Fibroblast of peridontal ligament (primary cell): ENCODE measurements around the gene FNIP2.
"Not testable (repeated sequence)": the region's sequence is repeated elsewhere in the genome, so short reads cannot be mapped to it uniquely, and the experiment has no call there.

Source experiments
- DNase-seq: peaks from one replicate; pipeline ENCODE4 v3.0.0-alpha.2; 2010; ENCODE audit errors: extremely low read depth

Gene FNIP2

DNA sequence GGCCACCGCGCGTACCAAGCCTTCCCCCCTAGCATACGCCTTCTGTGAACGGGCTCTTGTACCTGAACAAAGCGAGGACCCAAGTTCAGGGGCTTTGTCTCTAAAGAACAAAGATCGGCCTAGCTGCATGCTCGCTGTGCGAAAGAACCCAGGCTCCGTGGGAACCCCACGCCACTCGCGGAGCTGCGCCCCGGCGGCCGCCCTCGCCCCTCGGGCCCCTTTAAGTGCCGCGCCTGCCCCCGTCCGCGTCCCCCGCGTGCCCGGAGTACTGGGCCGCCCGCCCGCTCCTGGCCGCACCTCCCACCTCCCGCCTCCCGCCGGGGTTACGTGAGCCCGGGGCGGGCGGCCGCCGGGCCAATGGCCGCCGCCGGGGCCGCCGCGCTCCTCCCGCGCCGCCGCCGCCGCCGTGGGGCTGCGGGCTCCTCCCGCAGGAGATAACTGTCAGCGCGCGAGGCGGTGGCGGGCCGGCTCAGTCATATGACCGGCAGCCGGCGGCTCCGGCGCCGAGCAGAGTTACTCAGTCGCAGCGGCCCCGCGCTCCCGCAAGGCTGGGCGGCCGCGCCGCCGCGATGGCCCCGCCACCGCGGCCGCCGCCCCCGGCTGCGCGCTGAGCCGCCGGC, at the start of gene FNIP2:
FNIP2 (plus strand) TSS at position 472 of the 620 bp plus-strand sequence. CDS start 187 bp downstream, outside the sequence.
- DNase-seq = peak; percentile 52

DNA sequence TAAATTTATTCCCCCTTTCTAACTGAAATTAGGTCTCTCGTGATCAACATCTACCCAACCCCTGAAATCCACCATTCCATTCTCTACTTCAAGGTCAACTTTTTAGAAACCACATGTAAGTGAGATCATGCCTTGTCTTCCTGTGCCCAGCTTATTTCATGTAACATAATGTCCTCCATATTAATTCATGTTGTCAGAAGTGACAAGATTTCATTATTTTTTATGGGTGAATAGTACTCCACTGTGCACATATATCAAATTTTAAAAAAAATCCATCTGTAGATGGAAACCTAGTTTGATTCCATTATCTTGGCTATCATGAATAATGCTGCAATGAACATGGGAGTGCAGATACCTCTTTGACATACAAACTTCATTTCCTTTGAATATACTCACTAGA, 47.1 kb upstream of the FNIP2 start:
- DNase-seq = no peak

DNA sequence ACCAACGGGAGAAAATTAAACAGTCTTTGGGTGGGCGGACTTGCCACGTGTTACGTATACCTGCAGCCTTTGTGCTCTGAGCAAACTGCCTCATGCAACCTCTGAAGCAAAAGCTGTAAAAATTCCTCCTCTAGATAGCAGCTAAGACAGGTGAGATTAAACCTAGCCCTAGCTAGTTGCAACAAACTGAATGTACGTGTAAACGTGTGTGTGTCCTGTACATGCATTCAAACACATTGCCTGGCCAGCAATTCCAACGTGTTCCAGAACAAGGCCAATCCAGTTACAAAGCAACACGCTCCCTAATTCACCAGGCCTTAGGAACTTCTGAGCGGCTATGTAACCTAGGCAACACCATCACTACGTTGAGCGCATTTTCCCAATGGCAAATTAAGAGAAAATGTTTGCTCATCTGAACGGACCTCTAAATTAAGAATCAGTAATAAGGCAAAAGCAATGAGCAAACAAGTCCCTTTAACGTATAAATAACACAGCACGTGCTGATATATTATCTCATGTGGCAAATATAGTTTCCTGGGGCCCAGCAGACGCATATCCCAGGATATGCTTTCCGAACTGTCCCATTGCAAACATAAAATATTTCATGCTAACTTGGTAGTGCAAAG, 46.4 kb upstream of the FNIP2 start:
- peak; percentile 61 for DNase-seq

DNA sequence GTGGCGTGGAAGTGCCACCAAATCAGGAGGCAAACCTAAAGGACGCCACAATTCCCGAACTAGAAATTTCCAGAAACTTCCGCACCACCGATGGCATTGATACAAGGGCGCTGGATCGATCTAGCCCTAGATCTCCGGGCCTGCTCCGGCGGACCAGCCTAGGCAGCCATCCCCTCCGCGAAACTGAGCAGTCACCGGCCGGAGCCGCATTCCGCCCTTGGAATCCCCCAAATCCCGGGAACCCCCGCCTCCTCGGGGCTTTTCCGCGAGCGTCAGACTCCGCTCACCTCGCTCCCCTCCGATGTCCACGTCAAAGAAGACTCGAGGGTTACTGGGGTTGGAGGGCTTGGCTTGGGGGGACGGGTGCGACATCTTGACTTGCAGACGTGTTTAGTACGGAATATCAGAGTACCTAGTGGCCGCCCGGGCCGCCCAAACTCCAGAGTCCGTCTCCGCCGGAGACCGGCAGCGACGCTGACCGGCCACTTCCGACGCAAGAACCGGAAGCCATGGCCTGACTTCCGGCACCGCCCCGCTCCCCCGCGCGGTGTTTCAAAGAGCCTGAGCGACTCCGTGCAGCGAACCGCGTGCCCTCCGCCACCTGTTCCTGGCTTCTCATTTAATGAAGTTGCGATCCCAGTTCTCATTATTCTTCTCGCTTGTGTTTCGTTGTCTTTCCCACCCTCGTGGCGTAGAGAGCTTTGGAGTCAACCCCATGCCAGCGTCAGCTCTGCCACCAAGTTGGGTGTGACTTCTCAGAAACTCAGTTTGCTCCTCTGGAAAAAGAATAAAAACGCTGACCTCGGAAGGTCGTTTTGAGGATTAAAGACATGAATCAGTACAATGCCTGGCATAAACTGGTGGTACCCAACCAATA, 45.7 kb upstream of the FNIP2 start, which contains the start of gene PPID:
PPID (minus strand) TSS at position 480 of the 877 bp plus-strand sequence; CDS start at position 372, 108 bp downstream.
- DNase-seq = peak; percentile 61

DNA sequence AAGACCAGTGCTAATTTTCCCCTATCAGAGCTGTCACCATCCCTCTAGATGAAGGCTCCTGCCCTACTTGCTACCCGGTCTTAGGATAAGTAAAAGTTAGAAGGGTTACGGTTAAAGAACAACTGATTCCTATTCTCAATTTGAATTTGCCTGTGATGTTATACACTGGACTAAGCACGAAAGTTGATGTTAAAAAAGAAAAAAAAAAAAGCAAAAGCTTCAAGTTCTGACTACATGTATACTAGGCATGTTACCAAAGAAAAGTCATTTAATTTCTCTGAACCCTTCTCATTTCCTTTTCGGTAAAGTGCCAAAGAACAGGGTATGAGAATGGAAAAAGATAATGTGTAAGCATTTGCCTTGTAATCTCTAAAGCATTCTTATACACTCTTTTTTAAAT, 44.2 kb upstream of the FNIP2 start:
- DNase-seq = no peak

DNA sequence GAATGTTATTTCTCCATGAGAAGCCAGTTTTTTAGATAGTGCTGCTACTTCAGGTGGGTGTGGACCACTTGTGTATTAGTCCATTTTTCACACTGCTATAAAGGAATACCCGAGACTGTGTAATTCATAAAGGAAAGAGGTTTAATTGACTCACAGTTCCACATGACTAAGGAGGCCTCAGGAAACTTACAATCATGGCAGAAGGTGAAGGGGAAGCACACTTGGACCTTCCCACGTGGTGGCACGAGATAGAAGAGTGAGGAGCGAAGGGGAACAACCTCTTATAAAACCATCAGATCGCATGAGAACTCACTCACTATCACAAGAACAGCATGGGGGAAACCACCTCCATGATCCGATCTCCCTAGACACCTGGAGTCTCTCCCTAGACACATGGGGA, 42.2 kb upstream of the FNIP2 start:
- no peak for DNase-seq

DNA sequence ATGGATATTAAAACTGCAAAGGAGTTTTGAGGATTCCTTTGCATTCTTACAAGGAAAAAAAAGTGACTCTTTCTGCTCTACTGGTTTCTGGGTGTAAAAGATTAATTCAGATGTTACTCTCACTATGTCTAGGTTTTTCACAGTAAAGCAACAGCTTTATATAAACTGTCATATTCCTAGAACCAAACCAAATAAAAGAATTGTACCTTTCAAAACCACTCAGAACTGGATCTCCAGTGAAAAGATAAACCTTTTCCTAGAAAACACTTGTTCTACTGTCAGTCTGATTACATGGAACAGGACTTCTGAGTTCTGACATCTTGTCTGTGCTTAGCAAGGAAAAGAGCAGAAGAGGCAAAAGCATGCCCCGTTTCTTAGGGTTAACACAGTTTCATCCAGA, 40.6 kb upstream of the FNIP2 start:
- no peak for DNase-seq

DNA sequence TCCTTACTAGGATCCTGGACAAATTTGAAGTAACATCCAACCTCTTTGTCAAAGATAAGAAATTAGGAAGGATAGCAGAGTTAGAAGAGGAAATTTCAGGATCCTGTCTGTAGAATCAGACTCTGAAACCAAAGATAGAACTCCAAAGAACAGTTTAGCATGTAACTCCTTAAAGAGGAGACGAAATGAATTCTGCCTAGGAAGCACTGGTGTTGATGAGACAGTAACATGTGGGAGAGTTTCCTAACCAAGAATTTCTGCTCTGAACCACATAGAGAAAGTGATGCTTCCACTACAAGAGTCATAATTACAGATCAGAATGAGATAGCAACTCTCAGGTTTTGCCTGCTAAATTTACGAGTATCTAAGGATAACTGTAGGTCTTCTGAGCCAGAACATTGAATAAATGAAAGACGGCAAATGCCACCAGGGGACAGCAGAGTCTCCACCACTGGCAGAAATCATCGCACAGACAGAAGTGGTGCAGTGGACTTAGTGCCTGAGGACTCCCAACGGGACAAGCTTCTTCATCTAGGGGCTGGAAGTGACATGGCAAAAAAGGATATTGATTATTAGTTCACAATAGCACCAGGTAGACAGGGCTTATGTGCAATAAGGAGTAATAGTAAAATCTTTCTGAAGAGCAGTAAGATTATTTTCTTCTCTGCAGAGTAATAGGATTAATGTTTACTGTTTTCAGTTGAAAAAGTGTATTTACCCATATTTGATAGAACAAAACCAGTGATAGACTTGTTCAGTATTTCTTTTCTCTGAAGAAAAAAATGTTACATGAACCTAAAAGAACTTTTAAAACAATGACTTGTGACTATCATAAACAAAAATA, 38.9 kb upstream of the FNIP2 start:
- DNase-seq = peak; percentile 80

DNA sequence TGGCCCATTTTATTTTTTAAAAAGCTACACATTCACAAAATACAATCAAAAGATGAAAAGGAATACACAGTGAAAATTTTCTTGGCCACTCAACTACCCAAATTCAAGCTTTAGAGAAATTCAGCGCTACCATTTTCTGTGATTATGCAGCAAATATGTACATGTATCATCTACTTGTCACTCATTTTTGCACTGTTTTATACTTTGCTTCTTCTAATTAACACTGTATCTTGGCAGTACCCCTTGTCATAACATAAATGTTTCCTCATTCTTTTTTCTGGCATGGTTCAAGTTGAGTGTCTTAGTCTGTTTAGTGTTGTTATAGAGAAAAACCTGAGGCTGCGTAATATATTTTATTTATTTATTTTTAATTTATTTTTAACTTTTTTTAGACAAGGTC, 30.0 kb upstream of the FNIP2 start:
- no peak for DNase-seq

DNA sequence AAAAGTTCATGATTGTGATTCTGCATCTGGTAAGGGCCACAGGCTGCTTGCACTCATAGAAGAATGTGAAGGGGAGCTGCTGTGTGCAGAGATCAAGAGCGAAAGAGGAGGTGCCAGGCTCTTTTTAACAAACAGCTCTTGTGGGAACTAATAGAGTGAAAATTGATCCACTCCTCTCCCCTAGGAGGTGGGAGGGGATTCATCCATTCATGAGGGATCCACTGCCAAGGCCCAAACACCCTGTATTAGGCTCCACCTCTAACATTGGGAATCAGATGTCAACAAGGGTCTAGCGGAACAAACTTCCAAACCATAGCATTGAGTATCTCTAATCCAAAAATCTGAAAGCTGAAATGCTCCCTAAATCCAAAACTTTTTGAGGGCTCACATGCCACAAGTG, 29.2 kb upstream of the FNIP2 start:
- DNase-seq = no peak

DNA sequence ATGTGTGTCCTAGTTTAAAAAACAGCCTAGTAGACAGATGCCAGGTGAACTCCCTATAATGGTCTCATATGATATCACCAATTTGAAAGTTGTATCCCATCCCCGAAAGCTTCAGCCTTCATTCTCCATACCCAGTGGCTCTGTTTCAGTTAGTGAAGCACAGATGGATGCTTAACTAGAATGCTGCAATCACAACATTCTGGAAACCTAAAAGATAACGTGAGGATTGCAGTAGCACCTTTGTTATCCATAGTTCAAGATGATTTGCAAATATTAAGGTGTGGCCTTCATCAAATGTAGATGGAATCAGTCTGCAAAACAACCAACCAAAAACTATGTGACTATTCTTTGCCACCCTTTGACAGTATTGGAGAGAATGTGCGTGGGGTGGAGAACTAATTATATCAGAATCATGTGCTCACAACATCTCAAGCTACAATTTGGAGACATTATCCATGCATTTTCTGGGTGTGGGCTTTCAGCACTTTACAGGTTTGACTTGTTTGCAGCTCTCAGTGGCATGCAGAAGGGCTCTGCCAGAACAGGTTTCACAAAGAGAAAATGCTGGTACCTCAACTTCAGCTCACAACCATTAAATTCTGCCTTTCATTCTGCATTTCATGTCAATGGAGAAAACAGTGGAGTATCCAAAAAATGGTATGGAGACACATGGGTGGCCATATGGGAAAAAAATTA, 27.4 kb upstream of the FNIP2 start:
- no peak for DNase-seq

DNA sequence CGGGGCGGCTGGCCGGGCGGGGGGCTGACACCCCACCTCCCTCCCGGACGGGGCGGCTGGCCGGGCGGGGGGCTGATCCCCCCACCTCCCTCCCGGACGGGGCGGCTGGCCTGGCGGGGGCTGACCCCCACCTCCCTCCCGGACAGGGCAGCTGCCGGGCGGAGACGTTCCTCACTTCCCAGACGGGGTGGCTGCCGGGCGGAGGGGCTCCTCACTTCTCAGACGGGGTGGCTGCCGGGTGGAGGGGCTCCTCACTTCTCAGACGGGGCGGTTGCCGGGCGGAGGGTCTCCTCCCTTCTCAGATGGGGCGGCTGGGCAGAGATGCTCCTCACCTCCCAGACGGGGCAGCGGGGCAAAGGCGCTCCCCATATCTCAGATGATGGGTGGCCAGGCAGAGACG, 22.3 kb upstream of the FNIP2 start:
- not testable (repeated sequence) for DNase-seq

DNA sequence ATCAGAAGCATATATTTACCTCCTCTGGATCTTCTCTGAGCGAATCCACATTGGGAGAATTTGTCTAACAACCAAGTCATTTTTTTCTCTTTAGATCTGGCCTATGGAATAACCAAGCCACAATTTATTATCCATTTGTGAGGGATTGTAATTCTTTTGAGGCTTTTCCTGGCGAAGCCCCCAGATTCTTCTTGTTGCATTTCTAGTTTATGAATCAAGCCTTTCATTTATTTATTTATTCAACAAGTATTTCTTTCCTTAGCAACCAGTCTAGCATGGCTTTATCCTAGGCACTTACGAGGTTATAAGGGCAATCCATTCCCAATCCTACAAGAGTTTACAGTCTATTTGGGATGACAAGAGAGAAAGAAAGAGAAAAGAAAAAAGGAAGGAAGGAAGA, 18.4 kb upstream of the FNIP2 start:
- DNase-seq = peak; percentile 96

DNA sequence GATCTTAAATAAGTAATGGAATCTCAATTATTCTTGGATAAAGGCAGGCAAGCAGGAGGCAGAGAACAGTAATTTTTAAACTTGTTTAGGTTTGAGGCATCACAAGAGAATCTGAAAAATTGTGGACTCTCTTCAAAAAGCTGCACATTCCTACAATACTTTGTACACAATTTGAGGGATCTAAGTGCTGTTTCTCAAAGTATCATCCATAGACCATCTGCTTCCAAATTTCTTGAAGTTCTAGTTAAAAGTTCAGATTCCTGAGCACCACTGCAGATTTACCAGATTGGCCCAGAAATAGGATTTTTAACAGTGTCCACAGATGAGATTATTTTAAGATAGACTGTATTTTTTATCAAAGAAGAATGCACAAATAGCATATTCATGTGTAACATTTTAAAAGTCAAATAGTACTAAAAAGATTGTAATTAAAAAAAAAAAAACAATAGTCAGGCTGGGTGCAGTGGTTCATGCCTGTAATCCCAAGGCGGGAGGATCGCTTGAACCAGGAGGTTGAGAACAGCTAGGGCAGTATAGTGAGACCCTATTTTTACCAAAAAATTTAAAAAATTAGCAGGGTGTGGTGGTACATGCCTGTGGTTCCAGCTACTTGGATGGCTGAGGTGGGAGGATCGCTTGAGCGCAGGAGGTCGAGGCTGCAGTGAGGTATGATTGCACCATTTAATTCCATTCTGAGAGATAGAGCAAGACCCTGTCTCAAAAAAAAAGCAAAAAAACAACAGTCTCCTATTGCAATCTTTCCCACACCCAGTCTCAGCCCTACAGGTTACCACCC, 14.2 kb upstream of the FNIP2 start:
- peak; percentile 86 for DNase-seq

DNA sequence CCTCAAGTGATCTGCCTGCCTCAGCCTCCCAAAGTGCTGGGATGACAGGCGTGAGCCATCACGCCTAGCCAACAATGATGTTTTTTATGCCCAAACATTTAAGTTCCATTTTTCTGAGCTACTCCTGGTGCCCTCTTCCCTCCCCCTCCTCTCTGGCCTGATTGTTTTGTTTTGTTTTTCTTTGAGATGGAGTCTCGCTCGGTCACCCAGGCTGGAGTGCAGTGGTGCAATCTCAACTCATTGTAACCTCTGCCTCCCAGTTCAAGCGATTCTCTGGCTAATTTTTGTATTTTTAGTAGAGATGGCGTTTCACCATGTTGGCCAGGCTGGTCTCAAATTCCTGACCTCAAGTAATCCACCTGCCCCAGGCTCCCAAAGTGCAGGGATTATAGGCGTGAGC, 13.0 kb upstream of the FNIP2 start:
- DNase-seq = not testable (repeated sequence)

DNA sequence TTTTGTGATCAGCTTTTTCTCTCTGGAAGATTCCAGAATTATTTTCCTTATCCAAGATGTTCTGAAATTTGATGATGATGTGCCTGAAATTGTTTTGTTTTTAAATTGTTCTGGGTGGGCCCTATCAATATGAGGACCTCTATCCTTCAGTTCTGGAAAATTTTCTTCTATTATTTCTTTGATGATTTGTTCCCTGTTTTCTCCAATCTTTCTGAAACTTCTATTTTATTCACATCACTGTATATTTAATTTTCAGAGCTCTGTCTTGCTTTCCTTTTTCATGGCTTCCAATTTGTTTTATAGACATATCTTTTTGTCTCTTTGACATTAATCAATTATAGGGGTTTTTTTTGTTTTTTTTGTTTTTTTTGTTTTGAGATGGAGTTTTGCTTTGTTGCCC, 12.2 kb upstream of the FNIP2 start:
- no peak for DNase-seq

DNA sequence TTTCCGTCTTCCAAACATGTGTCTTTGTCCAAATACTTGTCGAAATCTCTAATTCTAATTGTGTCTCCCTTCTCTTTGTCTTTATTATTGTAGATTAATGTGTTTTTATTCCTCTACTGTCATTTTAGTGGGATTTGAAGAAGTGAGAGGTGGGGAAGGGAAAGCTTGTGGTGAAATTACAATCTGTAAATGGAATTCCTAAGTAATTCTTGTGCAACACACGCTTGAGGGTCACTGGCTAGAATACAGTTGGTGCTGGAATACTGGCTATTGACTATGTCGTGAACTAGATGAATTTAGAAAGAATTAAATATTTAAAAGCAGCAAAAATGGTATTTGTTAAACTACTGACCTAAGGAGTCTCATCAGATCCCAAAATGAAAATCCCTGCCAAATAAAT, 10.7 kb upstream of the FNIP2 start:
- DNase-seq = peak; percentile 62

DNA sequence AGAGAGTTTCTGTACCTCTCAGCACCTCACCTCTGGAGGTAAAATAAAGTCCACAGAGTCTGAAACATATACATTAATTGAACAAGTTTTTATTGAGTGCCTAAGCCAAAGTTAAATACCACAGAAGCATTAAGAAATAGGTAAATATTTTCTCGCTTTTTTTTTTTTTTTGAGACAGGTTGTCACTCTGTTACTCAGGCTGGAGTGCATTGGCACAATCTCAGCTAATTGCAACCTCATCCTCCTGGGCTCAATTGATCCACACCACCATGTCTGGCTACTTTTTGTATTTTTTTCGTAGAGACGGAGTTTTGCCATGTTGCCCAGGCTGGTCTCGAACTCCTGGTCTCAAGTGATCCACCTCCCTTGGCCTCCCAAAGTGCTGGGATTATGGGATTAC, 10.1 kb upstream of the FNIP2 start:
- no peak for DNase-seq

DNA sequence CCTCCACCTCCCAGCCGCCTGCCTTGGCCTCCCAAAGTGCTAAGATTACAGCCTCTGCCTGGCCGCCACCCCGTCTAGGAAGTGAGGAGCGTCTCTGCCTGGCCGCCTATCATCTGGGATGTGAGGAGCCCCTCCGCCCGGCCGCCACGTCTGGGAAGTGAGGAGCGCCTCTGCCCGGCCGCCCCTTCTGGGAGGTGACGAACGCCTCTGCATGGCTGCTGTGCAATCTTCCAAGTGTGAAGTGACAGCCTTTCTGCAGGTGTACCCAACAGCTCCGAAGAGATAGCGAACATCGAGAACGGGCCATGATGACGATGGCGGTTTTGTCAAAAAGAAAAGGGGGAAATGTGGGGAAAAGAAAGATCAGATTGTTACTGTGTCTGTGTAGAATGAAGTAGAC, 9.3 kb upstream of the FNIP2 start:
- DNase-seq = not testable (repeated sequence)

DNA sequence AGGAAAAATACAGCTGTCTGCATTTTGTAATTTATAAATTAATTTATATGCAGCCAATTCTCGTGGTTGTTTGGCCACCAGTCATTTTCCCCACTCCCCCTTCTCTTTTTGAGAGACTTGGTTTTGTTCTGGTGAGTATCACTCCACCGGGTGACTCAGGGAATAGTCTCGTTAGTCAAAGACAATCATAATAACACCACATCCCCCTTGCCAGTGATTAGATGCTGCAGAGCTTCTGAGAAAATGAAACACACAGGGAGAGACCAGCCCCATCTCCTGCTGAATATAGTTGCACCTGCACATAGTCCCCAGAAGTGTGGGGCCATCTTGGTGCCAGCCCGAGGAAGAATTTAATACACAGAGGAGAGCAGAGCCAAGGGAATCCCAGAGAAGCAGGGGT, 8.0 kb upstream of the FNIP2 start:
- no peak for DNase-seq
